HCT116 (cell line): ENCODE results near the gene SEMA7A. TPM values are rescaled to one million over a fixed set of nuclear protein-coding genes. Genes with fewer than 3 reads are reported as not detected.

Experiments used
- ATAC-seq: fragments of 200-7000 bp; cut with Tn5 transposase; 2 replicates; pipeline ENCODE4 v1.9.1; 2020; ENCODE audit warnings: mild to moderate bottlenecking, moderate library complexity
- BruUV-seq: library from RNA; stranded (reverse); fragments of 400-500 nt; replicated peaks from 2 replicates; lab custom pipeline; 2021; lab: Mats Ljungman, UMichigan
- CTCF ChIA-PET: fragments of 300-600 bp; sonication (Branson Sonifier 250); formaldehyde crosslinking; loops from one replicate; lab custom pipeline; 2021; ENCODE audit warnings: antibody characterized with exemption; lab: Charles Lee
- POLR2A ChIA-PET: fragments of 300-600, 350-600 bp; sonication (Branson Sonifier 250); formaldehyde crosslinking; loops from one replicate; lab custom pipeline; 2021; ENCODE audit warnings: antibody characterized with exemption; lab: Charles Lee
- RAD21 ChIA-PET, 2 experiments: fragments of 300-600 bp; sonication (Branson Sonifier 250); formaldehyde crosslinking; loops; one replicate each; lab custom pipeline; 2023; ENCODE audit warnings: low total read pairs in 2 of 2; ENCODE audit not compliant: uncharacterized antibody in 2 of 2, unreplicated experiment in 2 of 2, low non-redundant PET in 1 of 2; lab: Charles Lee
- DNase-seq: peaks from one replicate; pipeline ENCODE4 v3.0.0-alpha.2; 2010; ENCODE audit warnings: low read depth, low spot score
- H2AFZ ChIP-seq: fragments of 200-600 bp; shearing (Covaris generic), sonication (generic); 2 replicates; pipeline ENCODE4 v1.6.1; 2017; ENCODE audit warnings: low read depth, mixed run types, mixed read lengths, antibody characterized with exemption, low read length; ENCODE audit not compliant: poor library complexity, severe bottlenecking
- H3K27ac ChIP-seq: 2 replicates; pipeline ENCODE4 v1.5.1; 2012; ENCODE audit warnings: low read depth, low read length
- H3K27me3 ChIP-seq: fragments of 200-600 bp; sonication (generic); 2 replicates; pipeline ENCODE4 v1.6.1; 2016; ENCODE audit warnings: mixed run types, low read length, mixed read lengths; ENCODE audit not compliant: insufficient read depth
- H3K36me3 ChIP-seq, 2 experiments: fragments of 200-500 bp in 1 of 2; fragments of 200-600 bp in 1 of 2; sonication (Bioruptor generic) in 1 of 2; sonication (generic) in 1 of 2; 2 replicates each; pipeline versions ENCODE4 v1.5.1 to v1.6.1; 2014 to 2016; ENCODE audit warnings: low read length in 2 of 2, inconsistent platforms in 1 of 2, mixed read lengths in 1 of 2, mixed run types in 1 of 2; ENCODE audit not compliant: insufficient read depth in 2 of 2, control insufficient read depth in 1 of 2
- H3K4me1 ChIP-seq, 2 experiments: fragments of 200-600 bp in 1 of 2; sonication (generic) in 1 of 2; 2 replicates each; pipeline versions ENCODE4 v1.5.1 to v1.6.1; 2012 to 2017; ENCODE audit warnings: low read length in 2 of 2, inconsistent platforms in 1 of 2, mild to moderate bottlenecking in 1 of 2, mixed read lengths in 1 of 2, mixed run types in 1 of 2, moderate library complexity in 1 of 2; ENCODE audit not compliant: insufficient read depth in 2 of 2, control insufficient read depth in 1 of 2
- H3K4me2 ChIP-seq: fragments of 200-600 bp; sonication (generic); 2 replicates; pipeline ENCODE4 v1.6.1; 2017; ENCODE audit warnings: mixed run types, low read length, mixed read lengths
- H3K4me3 ChIP-seq, 2 experiments: fragments of 200-600 bp in 1 of 2; sonication (generic) in 1 of 2; replicated peaks in 1 of 2; 2 replicates each; pipeline ENCODE4 v1.5.1; 2011 to 2016; ENCODE audit warnings: low read length in 2 of 2, control low read depth in 1 of 2, low read depth in 1 of 2, mild to moderate bottlenecking in 1 of 2, mixed read lengths in 1 of 2, mixed run types in 1 of 2
- H3K79me2 ChIP-seq: fragments of 200-600 bp; sonication (generic); 2 replicates; pipeline ENCODE4 v1.6.1; 2017; ENCODE audit warnings: mild to moderate bottlenecking, mixed run types, low read length, moderate library complexity, mixed read lengths; ENCODE audit not compliant: insufficient read depth
- H3K9ac ChIP-seq: fragments of 200-600 bp; sonication (generic); 2 replicates; pipeline ENCODE4 v1.6.1; 2016; ENCODE audit warnings: low read length, mixed read lengths
- H3K9me2 ChIP-seq: fragments of 200-600 bp; sonication (generic), shearing (Covaris generic); 2 replicates; pipeline ENCODE4 v1.6.1; 2017; ENCODE audit warnings: mixed run types, mild to moderate bottlenecking, moderate library complexity; ENCODE audit not compliant: insufficient read depth
- H3K9me3 ChIP-seq, 2 experiments: fragments of 200-500 bp in 1 of 2; fragments of 200-600 bp in 1 of 2; sonication (Bioruptor generic) in 1 of 2; sonication (generic) in 1 of 2; 2 replicates each; pipeline ENCODE4 v1.6.1; 2014 to 2017; ENCODE audit warnings: low read length in 2 of 2, mixed read lengths in 2 of 2, inconsistent platforms in 1 of 2, low read depth in 1 of 2, mild to moderate bottlenecking in 1 of 2, mixed run types in 1 of 2, moderate library complexity in 1 of 2; ENCODE audit not compliant: control insufficient read depth in 1 of 2, insufficient read depth in 1 of 2
- H4K20me1 ChIP-seq: fragments of 200-600 bp; sonication (generic), shearing (Covaris generic); 2 replicates; pipeline ENCODE4 v1.6.1; 2017; ENCODE audit warnings: mixed run types, mild to moderate bottlenecking, moderate library complexity; ENCODE audit not compliant: insufficient read depth
- EZH2 ChIP-seq: fragments of 200-600 bp; sonication (generic); IDR thresholded peaks from 2 replicates; pipeline ENCODE4 v1.6.1; 2017; ENCODE audit warnings: antibody characterized with exemption, mixed run types
- SIN3A ChIP-seq: IDR thresholded peaks from 2 replicates; pipeline ENCODE4 v1.6.1; 2012; ENCODE audit warnings: low read depth
- TCF7L2 ChIP-seq: IDR thresholded peaks from 2 replicates; pipeline ENCODE4 v1.7.0; 2011; ENCODE audit warnings: borderline replicate concordance, inconsistent platforms; ENCODE audit not compliant: insufficient read depth, insufficient read length; ENCODE audit errors: extremely low read depth
- ZFX ChIP-seq: fragments of 450-650 bp; IDR thresholded peaks from 2 replicates; pipeline ENCODE4 v1.6.1; 2017
- ZNF274 ChIP-seq: fragments of 200-500 bp; sonication (Bioruptor generic); IDR thresholded peaks from 2 replicates; pipeline ENCODE4 v1.6.1; 2014; ENCODE audit warnings: mild to moderate bottlenecking, low read depth, low read length, inconsistent platforms
- intact Hi-C: fragments of 100-400 bp; cut with micrococcal nuclease; formaldehyde crosslinking; loops from 2 replicates; pipeline ENCODE4 v1.10.0; 2022
- total RNA-seq: library from RNA; stranded (reverse); gene quantifications from one replicate; pipeline ENCODE4 v1.2.1, GENCODE V29; 2021; ENCODE audit not compliant: unreplicated experiment
- TF ChIP-seq, protein P1 (sequence below): IDR thresholded peaks from 2 replicates; pipeline ENCODE4 v1.6.1; 2011; ENCODE audit warnings: mild to moderate bottlenecking, low read length, moderate library complexity; ENCODE audit not compliant: insufficient replicate concordance; ENCODE audit errors: extremely low read depth

The SEMA7A gene
- total RNA-seq, 1 experiment from 2014 or later = 13.8 TPM

- TF ChIP-seq, protein P1, sequence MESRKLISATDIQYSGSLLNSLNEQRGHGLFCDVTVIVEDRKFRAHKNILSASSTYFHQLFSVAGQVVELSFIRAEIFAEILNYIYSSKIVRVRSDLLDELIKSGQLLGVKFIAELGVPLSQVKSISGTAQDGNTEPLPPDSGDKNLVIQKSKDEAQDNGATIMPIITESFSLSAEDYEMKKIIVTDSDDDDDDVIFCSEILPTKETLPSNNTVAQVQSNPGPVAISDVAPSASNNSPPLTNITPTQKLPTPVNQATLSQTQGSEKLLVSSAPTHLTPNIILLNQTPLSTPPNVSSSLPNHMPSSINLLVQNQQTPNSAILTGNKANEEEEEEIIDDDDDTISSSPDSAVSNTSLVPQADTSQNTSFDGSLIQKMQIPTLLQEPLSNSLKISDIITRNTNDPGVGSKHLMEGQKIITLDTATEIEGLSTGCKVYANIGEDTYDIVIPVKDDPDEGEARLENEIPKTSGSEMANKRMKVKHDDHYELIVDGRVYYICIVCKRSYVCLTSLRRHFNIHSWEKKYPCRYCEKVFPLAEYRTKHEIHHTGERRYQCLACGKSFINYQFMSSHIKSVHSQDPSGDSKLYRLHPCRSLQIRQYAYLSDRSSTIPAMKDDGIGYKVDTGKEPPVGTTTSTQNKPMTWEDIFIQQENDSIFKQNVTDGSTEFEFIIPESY = no peak
- TF ChIP-seq TCF7L2 = no peak
- TF ChIP-seq ZNF274 = no peak
- TF ChIP-seq SIN3A = no peak
These were observed 37.1 kb downstream of the SEMA7A start (continued) for GRCh38 chr15:74396445-74397238.

DNA sequence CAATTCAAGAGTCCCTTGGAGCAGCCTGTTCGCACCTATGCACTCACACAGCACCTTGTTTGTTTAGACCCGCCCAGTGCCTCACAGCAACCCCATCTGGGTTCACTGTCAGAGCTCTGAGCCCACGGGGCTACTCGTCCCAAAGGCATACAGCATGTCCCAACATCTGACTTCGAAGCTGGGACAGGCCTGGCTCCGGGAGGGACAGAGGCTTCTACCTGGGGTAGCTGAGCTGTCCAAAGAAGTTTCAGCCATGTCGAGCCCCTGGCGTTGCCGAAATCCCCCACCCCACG is 37.7 kb downstream of the SEMA7A start:
- Histone ChIP-seq H3K4me3 (no peak overlapping the region), H3K36me3 (no peaks in the 10 kb centered on the region), H3K4me1 (peaks cover 63 to 98% of the 10 kb centered on the region in 2 experiments), H2AFZ (no peak overlapping the region), H3K79me2 (no peaks in the 10 kb centered on the region), H3K9me2 (no peaks in the 10 kb centered on the region), H3K9ac (peak overlapping the region; percentile 66), H3K9me3 (no peaks in the 10 kb centered on the region), H3K27me3 (no peaks in the 10 kb centered on the region), H3K27ac (peak overlapping the region; percentile 75), H4K20me1 (no peaks in the 10 kb centered on the region), H3K4me2 (peak overlapping the region; percentile 75)
- intact Hi-C loops = no loop called here
- no peak for DNase-seq
- BruUV-seq = no TSS peak
- RAD21 ChIA-PET = no interaction called here
- CTCF ChIA-PET = interaction anchor here (1.2 kb wide), 1 partner anchor 14 kb away, joined by 4 read pairs; no protein-coding TSS in a partner anchor
- TF ChIP-seq ZFX (0 out of 2 replicates have a peak, but pooled peaks have one; percentile 9), EZH2 (no peak)
- no peak for ATAC-seq
- POLR2A ChIA-PET = interaction anchor here (1.2 to 3.6 kb wide), 2 partner anchors 10 to 11 kb away, joined by 3 to 24 read pairs; no protein-coding TSS in a partner anchor
